ENCODE data around the gene IMP3. TPM values are rescaled to one million over a fixed set of nuclear protein-coding genes. Genes with fewer than 3 reads are reported as not detected.

IMP3 gene
- total RNA-seq, 1 donor from 2014 or later, result 43.3 TPM

DNA sequence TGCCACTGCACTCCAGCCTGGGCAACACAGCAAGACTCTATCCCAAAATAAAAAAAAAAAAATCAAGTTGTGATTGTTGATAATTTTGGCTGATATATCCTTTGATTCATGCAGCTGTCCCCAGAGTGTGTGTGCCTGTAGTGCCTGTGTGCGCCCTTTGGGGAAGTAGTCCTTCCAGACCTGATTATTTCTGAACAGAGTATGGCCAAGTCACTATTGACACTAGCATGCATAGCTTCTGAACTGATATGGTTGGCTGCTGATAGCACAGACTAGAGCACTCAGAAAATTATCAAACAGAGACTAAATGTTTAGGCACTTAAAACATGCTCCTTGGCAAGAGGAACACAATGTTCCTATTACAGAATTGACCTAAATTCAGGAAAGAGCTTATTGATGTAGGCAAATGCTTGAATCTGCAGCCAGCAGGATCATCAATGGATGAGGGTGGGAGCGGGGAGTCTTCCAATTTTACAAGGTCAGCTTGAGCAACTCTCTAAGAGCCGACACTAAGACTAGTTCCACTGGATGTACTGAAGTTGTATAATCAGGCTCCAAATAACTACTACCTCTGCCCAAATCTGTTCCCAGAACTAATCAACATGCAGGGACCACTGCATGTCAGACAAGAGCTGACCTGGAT lies 43.2 kb downstream of the IMP3 start:
- DNase-seq (ENCODE audit: missing footprints) (no peak), ATAC-seq (no peak)
- intact Hi-C loops (cut with DNase I), result no loop called here

GRCh38 chr15:75594276-75594675 lies 45.7 kb downstream of the IMP3 start:
- intact Hi-C loops (cut with DNase I), result no loop called here
- DNase-seq (ENCODE audit: missing footprints), result no peak
- peak; percentile 11 for ATAC-seq

DNA sequence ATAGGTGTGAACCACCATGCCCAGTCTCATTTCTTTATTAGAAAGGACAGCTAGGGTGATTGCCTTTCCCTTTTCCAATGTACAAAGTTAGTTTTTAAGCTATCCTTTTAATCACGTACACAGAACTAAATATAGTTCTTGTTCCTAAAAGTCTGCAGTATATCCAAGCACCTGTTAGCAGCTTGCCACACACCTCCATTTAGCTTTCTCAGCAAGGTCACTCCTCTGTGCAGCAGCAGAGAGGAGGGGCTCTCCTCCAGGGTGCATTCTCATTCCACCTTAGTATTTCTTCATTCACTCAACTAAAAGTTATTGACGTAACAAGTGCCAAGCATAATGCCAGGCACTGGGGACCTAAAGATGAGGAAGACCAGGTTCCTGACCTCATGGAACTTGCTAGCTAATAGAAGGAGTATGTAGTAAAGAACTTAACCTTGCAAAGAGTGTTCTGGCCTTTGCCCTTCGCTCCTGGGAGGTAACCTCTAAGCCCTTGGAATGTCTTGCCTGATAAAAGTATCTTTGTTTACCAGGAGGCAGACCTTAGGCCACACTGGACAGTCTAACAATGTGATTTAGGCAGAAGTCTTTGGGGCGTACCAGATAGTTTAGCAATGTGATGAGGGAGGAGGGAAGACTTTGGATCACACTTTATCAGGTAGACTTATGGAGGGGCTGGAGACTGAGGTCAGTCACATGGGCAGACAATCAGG lies 48.2 kb downstream of the IMP3 start:
- intact Hi-C loops (cut with DNase I), result no loop called here
- ATAC-seq (no peak), DNase-seq (ENCODE audit: missing footprints) (no peak)

DNA sequence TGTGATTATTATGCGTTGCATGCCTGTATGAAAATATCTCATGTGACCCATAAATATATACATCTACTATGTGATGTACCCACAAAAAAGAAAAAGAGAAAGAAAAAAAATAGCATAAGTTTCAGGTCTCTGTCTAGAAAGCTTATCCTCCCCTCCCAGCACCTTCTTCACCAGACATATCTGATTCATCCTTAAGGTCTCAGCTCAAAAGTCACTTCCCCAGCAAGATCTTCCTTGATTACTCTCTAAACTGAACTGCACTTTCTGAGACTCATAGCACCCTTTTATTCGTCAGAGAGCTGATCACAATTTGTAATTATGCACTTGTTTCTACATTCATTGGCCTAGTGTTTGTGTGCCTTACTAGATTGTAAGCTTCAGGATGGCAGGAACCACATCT lies 49.8 kb downstream of the IMP3 start:
- intact Hi-C loops (cut with DNase I), result no loop called here
- DNase-seq (ENCODE audit: missing footprints), result no peak
- ATAC-seq, result no peak

Other genes starting within 250 kb of the IMP3 start
- gene SIN3A, start 188.5 kb downstream of the IMP3 start, total RNA-seq, result 24.5 TPM
- 9.3 TPM for gene PTPN9, start 60.9 kb downstream of the IMP3 start, total RNA-seq
- gene SNUPN, start 14.5 kb downstream of the IMP3 start, total RNA-seq, result 19.4 TPM
- 13.3 TPM for gene SNX33, start 7.7 kb upstream of the IMP3 start, total RNA-seq
- gene CSPG4, start 72.6 kb upstream of the IMP3 start, total RNA-seq, result 7.8 TPM
- gene UBE2Q2, start 203.2 kb upstream of the IMP3 start, total RNA-seq, result 24.8 TPM

All from Right ventricle myocardium inferior (tissue), 1 donor.